ENCODE data around the gene ERICH3. TPM values are rescaled to one million over a fixed set of nuclear protein-coding genes. Genes with fewer than 3 reads are reported as not detected.
"Not testable (repeated sequence)": the region's sequence is repeated elsewhere in the genome, so short reads cannot be mapped to it uniquely, and the experiment has no call there.

The ERICH3 gene
- total RNA-seq, 4 donors from 2014 or later, result not detected

GRCh38 chr1:74681001-74681400 lies 7.4 kb upstream of the ERICH3 start:
- H3K27me3 ChIP-seq, result no peaks in the 10 kb centered on the region
- no peak for DNase-seq
- no peak overlapping the region for H3K4me3 ChIP-seq
- TF ChIP-seq, protein P1, sequence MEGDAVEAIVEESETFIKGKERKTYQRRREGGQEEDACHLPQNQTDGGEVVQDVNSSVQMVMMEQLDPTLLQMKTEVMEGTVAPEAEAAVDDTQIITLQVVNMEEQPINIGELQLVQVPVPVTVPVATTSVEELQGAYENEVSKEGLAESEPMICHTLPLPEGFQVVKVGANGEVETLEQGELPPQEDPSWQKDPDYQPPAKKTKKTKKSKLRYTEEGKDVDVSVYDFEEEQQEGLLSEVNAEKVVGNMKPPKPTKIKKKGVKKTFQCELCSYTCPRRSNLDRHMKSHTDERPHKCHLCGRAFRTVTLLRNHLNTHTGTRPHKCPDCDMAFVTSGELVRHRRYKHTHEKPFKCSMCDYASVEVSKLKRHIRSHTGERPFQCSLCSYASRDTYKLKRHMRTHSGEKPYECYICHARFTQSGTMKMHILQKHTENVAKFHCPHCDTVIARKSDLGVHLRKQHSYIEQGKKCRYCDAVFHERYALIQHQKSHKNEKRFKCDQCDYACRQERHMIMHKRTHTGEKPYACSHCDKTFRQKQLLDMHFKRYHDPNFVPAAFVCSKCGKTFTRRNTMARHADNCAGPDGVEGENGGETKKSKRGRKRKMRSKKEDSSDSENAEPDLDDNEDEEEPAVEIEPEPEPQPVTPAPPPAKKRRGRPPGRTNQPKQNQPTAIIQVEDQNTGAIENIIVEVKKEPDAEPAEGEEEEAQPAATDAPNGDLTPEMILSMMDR (IDR thresholded peaks at IDR 0.05), result no peak
- TF ChIP-seq POLR2A (IDR thresholded peaks at IDR 0.05), result no peak
- no peaks in the 10 kb centered on the region for H3K4me1 ChIP-seq
- no peaks in the 10 kb centered on the region for H3K9me3 ChIP-seq
- no peak overlapping the region for H3K27ac ChIP-seq
- H3K36me3 ChIP-seq, result no peaks in the 10 kb centered on the region
- 20 to 32% methylated on average over 3 of the region's 3 CpGs for WGBS, 2 donors
- intact Hi-C loops (cut with DNase I), result no loop called here

DNA sequence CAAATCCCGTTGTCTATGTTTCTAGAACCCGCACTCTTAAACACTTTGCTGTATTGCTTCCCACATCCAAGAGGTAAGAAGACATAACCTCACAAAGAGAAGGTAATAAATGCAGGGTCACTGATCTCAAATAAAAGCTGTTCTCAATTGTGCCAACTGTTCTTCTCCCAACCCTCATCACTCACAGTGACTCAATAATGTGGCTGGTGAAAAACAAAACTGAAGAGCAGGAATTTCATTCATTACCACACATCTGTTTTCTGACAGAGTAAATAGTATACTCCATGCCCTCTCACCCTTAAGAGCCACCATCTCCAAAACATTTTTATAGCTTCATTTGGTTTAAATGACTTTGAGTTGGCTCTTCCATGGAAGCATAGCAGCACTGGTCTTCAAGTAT lies 6.2 kb upstream of the ERICH3 start:
- Histone ChIP-seq H3K36me3 (no peaks in the 10 kb centered on the region), H3K27me3 (peaks cover 0 to under 1% (median 0%) of the 10 kb centered on the region in 4 donors)
- intact Hi-C loops (cut with DNase I), result no loop called here

GRCh38 chr1:74677926-74678325 lies 4.3 kb upstream of the ERICH3 start:
- Histone ChIP-seq H3K27me3 (peaks cover 0 to 18% (median 0%) of the 10 kb centered on the region in 4 donors), H3K9me3 (no peaks in the 10 kb centered on the region), H3K4me3 (no peak overlapping the region), H3K27ac (no peak overlapping the region), H3K4me1 (peaks cover 0 to 11% (median 5%) of the 10 kb centered on the region in 3 donors), H3K36me3 (no peaks in the 10 kb centered on the region)
- TF ChIP-seq, protein P1 (IDR thresholded peaks at IDR 0.05), result no peak
- TF ChIP-seq POLR2A (IDR thresholded peaks at IDR 0.05), result no peak
- intact Hi-C loops (cut with DNase I), result no loop called here
- DNase-seq, result no peak

More for the DNA sequence above, 6.2 kb upstream of the ERICH3 start:
- no peaks in the 10 kb centered on the region for H3K9me3 ChIP-seq
- no peak for DNase-seq
- H3K27ac ChIP-seq, result no peak overlapping the region
- TF ChIP-seq, protein P1 (IDR thresholded peaks at IDR 0.05), result no peak
- no peak for TF ChIP-seq POLR2A (IDR thresholded peaks at IDR 0.05)
- no peak overlapping the region for H3K4me3 ChIP-seq
- H3K4me1 ChIP-seq, result no peaks in the 10 kb centered on the region
- 90 to 93% methylated on average over 2 of the region's 2 CpGs for WGBS, 2 donors

DNA sequence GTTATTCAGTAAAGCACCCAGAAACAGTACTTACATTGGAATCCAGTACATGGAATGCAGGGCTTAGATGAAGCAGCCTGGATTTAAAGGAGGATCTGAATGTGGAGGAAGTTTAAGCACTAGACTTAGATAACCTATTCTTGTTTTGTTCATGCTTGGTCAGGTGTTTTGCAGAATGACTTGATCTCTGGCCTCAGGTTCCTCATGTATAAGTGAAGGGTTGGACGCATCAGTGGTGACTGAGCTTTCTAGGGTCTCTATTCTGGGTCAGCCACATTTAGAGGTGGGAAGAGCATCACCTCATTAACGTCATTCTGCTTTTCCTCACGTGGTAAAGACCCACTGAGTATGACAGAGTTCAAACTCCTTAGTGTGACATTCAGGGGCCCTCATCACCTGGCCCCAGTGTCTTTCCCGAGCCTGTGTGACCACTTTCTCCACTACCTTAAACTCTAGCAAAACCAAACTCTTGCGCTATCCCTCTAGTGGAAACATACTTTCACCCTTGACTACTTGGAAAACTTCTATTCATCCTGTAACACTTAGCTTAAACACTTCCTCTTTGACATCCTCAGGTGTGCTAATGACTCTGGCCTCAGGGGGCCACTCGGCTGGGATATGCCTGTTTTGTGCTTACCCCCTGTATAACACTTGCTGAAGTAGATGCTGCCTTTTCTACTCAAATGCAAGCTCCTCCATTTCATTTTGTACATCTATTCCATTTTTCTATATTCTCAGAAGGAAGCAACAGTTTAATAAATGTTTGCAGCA lies 871 bp upstream of the ERICH3 start:
- no peak overlapping the region for H3K4me3 ChIP-seq
- peaks cover 0 to 11% (median 5%) of the 10 kb centered on the region in 3 donors for H3K4me1 ChIP-seq
- intact Hi-C loops (cut with DNase I), result no loop called here
- TF ChIP-seq POLR2A (IDR thresholded peaks at IDR 0.05), result no peak
- TF ChIP-seq, protein P1 (IDR thresholded peaks at IDR 0.05), result no peak
- H3K27ac ChIP-seq, result no peak overlapping the region
- 56 to 63% methylated on average over 6 of the region's 6 CpGs for WGBS, 2 donors
- DNase-seq, result no peak
- peaks cover 0 to 20% (median 0%) of the 10 kb centered on the region in 4 donors for H3K27me3 ChIP-seq
- H3K36me3 ChIP-seq, result no peaks in the 10 kb centered on the region
- H3K9me3 ChIP-seq, result peaks cover 0 to 3% (median 0%) of the 10 kb centered on the region in 3 donors

DNA sequence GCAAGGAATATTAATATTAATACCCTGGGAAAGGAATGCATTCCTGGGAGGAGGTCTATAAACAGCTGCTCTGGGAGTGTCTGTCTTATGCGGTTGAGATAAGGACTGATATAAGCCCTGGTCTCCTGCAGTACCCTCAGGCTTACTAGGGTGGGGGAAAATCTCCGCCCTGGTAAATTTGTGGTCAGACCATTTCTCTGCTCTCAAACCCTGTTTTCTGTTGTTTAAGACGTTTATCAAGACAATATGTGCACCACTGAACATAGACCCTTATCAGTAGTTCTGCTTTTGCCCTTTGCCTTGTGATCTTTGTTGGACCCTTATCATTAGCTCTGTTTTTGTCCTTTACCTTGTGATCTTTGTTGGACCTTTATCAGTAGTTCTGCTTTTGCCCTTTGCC lies 2.7 kb downstream of the ERICH3 start:
- DNase-seq; intact Hi-C loops (cut with DNase I); H3K9me3 ChIP-seq; H3K36me3 ChIP-seq; H3K4me3 ChIP-seq; H3K27ac ChIP-seq: not testable (repeated sequence)
- WGBS, 2 donors, result 62 to 69% methylated on average over 3 of the region's 3 CpGs
- Histone ChIP-seq H3K27me3 (peaks cover 0 to 20% (median 0%) of the 10 kb centered on the region in 4 donors), H3K4me1 (peaks cover 0 to 11% (median 5%) of the 10 kb centered on the region in 3 donors)
